CD4-positive, alpha-beta T cell treated with Interleukin-6 for 4 hours (primary cell): Measurements from ENCODE around the gene SAP30BP.

Experiments
- DNase-seq: peaks from one replicate; pipeline ENCODE4 v3.0.0-alpha.2; 2020; ENCODE audit warnings: mixed read lengths

Gene SAP30BP

GRCh38 chr17:75691801-75692626 is 24.9 kb downstream of the SAP30BP start:
- no peak for DNase-seq

- no peak for DNase-seq
These were observed 25.8 kb downstream of the SAP30BP start for GRCh38 chr17:75692976-75693375.

- no peak for DNase-seq
These were observed 26.7 kb downstream of the SAP30BP start for GRCh38 chr17:75693500-75694481.

GRCh38 chr17:75694536-75694935 is 27.4 kb downstream of the SAP30BP start:
- DNase-seq, result no peak

GRCh38 chr17:75695141-75695829 is 28.1 kb downstream of the SAP30BP start:
- DNase-seq, result no peak

- no peak for DNase-seq
These were observed 28.7 kb downstream of the SAP30BP start for GRCh38 chr17:75695830-75696271.

- DNase-seq, result no peak
These were observed 30.6 kb downstream of the SAP30BP start for GRCh38 chr17:75697651-75698291.

GRCh38 chr17:75698659-75699058 is 31.5 kb downstream of the SAP30BP start:
- DNase-seq, result no peak

GRCh38 chr17:75701288-75701687 is 34.1 kb downstream of the SAP30BP start:
- no peak for DNase-seq

GRCh38 chr17:75703191-75703590 is 36.1 kb downstream of the SAP30BP start:
- DNase-seq, result no peak

GRCh38 chr17:75703591-75703990 is 36.5 kb downstream of the SAP30BP start:
- DNase-seq, result no peak

GRCh38 chr17:75704963-75705875 is 38.1 kb downstream of the SAP30BP start:
- DNase-seq, result no peak

- DNase-seq, result no peak
These were observed 39.0 kb downstream of the SAP30BP start for GRCh38 chr17:75706042-75706728.

- DNase-seq, result no peak
These were observed 40.0 kb downstream of the SAP30BP start for GRCh38 chr17:75707079-75707571.

GRCh38 chr17:75712446-75712845 is 45.3 kb downstream of the SAP30BP start:
- DNase-seq, result no peak

- DNase-seq, result no peak
These were observed 52.6 kb downstream of the SAP30BP start for GRCh38 chr17:75719732-75720131.

- DNase-seq, result peak; percentile 86
These were observed 53.7 kb downstream of the SAP30BP start, which contains the start of gene ITGB4 for GRCh38 chr17:75720656-75721462. Gene ITGB4, plus strand, starts transcription at chr17:75721459. Its CDS starts 3,245 bp downstream, at chr17:75724704.

- no peak for DNase-seq
These were observed 54.4 kb downstream of the SAP30BP start for GRCh38 chr17:75721463-75722011.

GRCh38 chr17:75722076-75722475 is 54.9 kb downstream of the SAP30BP start:
- no peak for DNase-seq
